ENCODE measurements around the gene TENT5C.

DNA sequence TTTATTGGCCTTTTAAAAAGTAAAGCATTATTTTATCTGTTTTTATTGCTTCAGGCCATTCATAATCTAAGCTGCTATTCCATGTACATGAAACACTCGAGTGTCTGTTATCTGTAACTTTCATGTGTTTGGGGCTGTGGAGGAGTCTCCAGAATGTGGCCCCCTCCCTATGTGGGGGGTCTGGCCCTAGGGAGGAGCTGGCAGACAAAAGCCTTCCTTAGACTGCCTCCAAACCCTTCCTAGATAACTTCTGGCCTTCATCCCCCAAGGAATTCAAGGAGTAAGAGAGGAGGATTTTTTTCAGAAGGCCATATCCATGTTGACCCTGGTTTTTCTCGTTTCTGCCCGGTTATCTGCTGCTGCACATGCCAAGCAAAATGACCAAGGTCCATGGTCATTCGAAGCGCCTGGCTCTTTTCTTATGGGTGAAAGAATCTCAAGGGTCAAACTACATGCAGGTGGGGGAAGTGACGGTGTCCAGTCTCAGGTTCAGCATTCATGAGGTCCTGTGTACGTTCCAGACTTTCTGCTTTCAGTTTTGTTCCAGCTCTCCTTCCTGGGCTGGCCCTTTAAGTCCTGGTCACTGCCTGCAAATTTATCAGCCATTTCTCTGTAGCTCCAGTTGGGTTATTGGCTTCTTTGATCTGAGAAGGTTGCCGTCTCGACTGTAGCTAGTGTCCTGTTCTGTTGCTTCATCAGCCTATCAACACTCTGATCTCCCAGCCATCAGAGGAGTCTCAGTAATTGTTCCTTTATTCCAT, 8.3 kb downstream of the TENT5C start:
- TF ChIP-seq, protein P1, sequence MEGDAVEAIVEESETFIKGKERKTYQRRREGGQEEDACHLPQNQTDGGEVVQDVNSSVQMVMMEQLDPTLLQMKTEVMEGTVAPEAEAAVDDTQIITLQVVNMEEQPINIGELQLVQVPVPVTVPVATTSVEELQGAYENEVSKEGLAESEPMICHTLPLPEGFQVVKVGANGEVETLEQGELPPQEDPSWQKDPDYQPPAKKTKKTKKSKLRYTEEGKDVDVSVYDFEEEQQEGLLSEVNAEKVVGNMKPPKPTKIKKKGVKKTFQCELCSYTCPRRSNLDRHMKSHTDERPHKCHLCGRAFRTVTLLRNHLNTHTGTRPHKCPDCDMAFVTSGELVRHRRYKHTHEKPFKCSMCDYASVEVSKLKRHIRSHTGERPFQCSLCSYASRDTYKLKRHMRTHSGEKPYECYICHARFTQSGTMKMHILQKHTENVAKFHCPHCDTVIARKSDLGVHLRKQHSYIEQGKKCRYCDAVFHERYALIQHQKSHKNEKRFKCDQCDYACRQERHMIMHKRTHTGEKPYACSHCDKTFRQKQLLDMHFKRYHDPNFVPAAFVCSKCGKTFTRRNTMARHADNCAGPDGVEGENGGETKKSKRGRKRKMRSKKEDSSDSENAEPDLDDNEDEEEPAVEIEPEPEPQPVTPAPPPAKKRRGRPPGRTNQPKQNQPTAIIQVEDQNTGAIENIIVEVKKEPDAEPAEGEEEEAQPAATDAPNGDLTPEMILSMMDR (IDR thresholded peaks at IDR 0.05) = no peak
- TF ChIP-seq POLR2A (IDR thresholded peaks at IDR 0.05) = no peak

All from breast epithelium (tissue), 3 donors.